Lower lobe of right lung (tissue), 2 donors: ENCODE data around the gene SH3GL2. TPM values are rescaled to one million over a fixed set of nuclear protein-coding genes. Genes with fewer than 3 reads are reported as not detected.

Experiments used
- ATAC-seq, 2 donors: fragments of 200-7000 bp; cut with Tn5 transposase; one replicate each; pipeline ENCODE4 v1.9.1; 2020 to 2022; ENCODE audit warnings: mild to moderate bottlenecking in 2 of 2, moderate library complexity in 2 of 2
- DNase-seq: peaks from one replicate; pipeline ENCODE4 v3.0.0-alpha.2; 2020
- H3K27ac ChIP-seq: fragments of 200-600 bp; one replicate; pipeline ENCODE4 v1.8.0; 2022
- H3K27me3 ChIP-seq: fragments of 200-600 bp; one replicate; pipeline ENCODE4 v1.8.0; 2022; ENCODE audit warnings: low read depth
- H3K36me3 ChIP-seq: fragments of 200-600 bp; one replicate; pipeline ENCODE4 v1.8.0; 2022; ENCODE audit warnings: mild to moderate bottlenecking
- H3K4me1 ChIP-seq: fragments of 200-600 bp; one replicate; pipeline ENCODE4 v1.8.0; 2022
- H3K4me3 ChIP-seq: fragments of 200-600 bp; one replicate; pipeline ENCODE4 v1.8.0; 2022; ENCODE audit warnings: mild to moderate bottlenecking
- H3K9me3 ChIP-seq: fragments of 200-600 bp; one replicate; pipeline ENCODE4 v1.8.0; 2022
- CTCF ChIP-seq: fragments of 200-600 bp; IDR thresholded peaks from one replicate; pipeline ENCODE4 v1.8.0; 2022; ENCODE audit warnings: antibody characterized with exemption, mild to moderate bottlenecking
- intact Hi-C: fragments of 100-400 bp; cut with DNase I; formaldehyde crosslinking; loops from one replicate; pipeline ENCODE4 v1.11.0; 2022
- total RNA-seq: library from RNA; stranded (reverse); fragmentation: NEBNext Ultra II Directional; extraction: Animal tissue kit (Norgen Biotek cat#: 25700); gene quantifications from one replicate; pipeline ENCODE4 v1.2.1, GENCODE V29; 2021
- donor health status: DM: no; HTN: yes; CAD: no; lungs with severe emphysema.

The SH3GL2 gene
- total RNA-seq, 1 donor from 2014 or later = 1.3 TPM

GRCh38 chr9:17665450-17665849 is 86.6 kb downstream of the SH3GL2 start:
- Histone ChIP-seq H3K9me3 (no peaks in the 10 kb centered on the region), H3K27me3 (no peaks in the 10 kb centered on the region), H3K4me1 (no peaks in the 10 kb centered on the region), H3K4me3 (no peak overlapping the region), H3K36me3 (no peaks in the 10 kb centered on the region), H3K27ac (no peak overlapping the region)
- no peak for DNase-seq
- no peak for TF ChIP-seq CTCF
- intact Hi-C loops = no loop called here
- no peak for ATAC-seq

- no peak for ATAC-seq
Observed at GRCh38 chr9:17669206-17669605, 90.3 kb downstream of the SH3GL2 start.

GRCh38 chr9:17682684-17683083 is 103.8 kb downstream of the SH3GL2 start:
- intact Hi-C loops = no loop called here
- H3K36me3 ChIP-seq = no peaks in the 10 kb centered on the region

More at GRCh38 chr9:17669206-17669605, 90.3 kb downstream of the SH3GL2 start:
- intact Hi-C loops = no loop called here
- H3K9me3 ChIP-seq = no peaks in the 10 kb centered on the region
- DNase-seq = no peak
- TF ChIP-seq CTCF = no peak
- H3K27ac ChIP-seq = no peak overlapping the region
- no peaks in the 10 kb centered on the region for H3K4me1 ChIP-seq
- H3K4me3 ChIP-seq = no peak overlapping the region
- H3K36me3 ChIP-seq = no peaks in the 10 kb centered on the region
- no peaks in the 10 kb centered on the region for H3K27me3 ChIP-seq

GRCh38 chr9:17688834-17689233 is 110.0 kb downstream of the SH3GL2 start:
- TF ChIP-seq CTCF = no peak
- H3K4me3 ChIP-seq = no peak overlapping the region
- H3K27ac ChIP-seq = no peak overlapping the region
- H3K9me3 ChIP-seq = peaks cover 4% of the 10 kb centered on the region
- no peaks in the 10 kb centered on the region for H3K36me3 ChIP-seq
- no peaks in the 10 kb centered on the region for H3K4me1 ChIP-seq
- DNase-seq (no peak), ATAC-seq (no peak)
- intact Hi-C loops = no loop called here
- H3K27me3 ChIP-seq = no peaks in the 10 kb centered on the region

More at GRCh38 chr9:17682684-17683083, 103.8 kb downstream of the SH3GL2 start:
- Histone ChIP-seq H3K27ac (no peak overlapping the region), H3K4me1 (no peaks in the 10 kb centered on the region), H3K4me3 (no peak overlapping the region), H3K27me3 (no peaks in the 10 kb centered on the region), H3K9me3 (peaks cover 4% of the 10 kb centered on the region)
- no peak for TF ChIP-seq CTCF
- no peak for ATAC-seq
- no peak for DNase-seq

- no peaks in the 10 kb centered on the region for H3K27me3 ChIP-seq
- no peak for TF ChIP-seq CTCF
- ATAC-seq = no peak
Observed at GRCh38 chr9:17694336-17694735, 115.5 kb downstream of the SH3GL2 start.

GRCh38 chr9:17695482-17695881 is 116.6 kb downstream of the SH3GL2 start:
- DNase-seq (no peak), ATAC-seq (no peak)
- Histone ChIP-seq H3K36me3 (no peaks in the 10 kb centered on the region), H3K27me3 (no peaks in the 10 kb centered on the region), H3K4me3 (no peak overlapping the region), H3K4me1 (no peaks in the 10 kb centered on the region), H3K9me3 (no peaks in the 10 kb centered on the region), H3K27ac (no peak overlapping the region)
- intact Hi-C loops = no loop called here
- TF ChIP-seq CTCF = no peak

More at GRCh38 chr9:17694336-17694735, 115.5 kb downstream of the SH3GL2 start:
- no peaks in the 10 kb centered on the region for H3K4me1 ChIP-seq
- no peak for DNase-seq
- intact Hi-C loops = no loop called here
- H3K9me3 ChIP-seq = no peaks in the 10 kb centered on the region
- no peak overlapping the region for H3K4me3 ChIP-seq
- no peaks in the 10 kb centered on the region for H3K36me3 ChIP-seq
- no peak overlapping the region for H3K27ac ChIP-seq
